Activated T-cell treated with anti-CD3 and anti-CD28 coated beads, Interleukin-2, amount 50 U/mL, for 72 hours (primary cell): ENCODE results near the gene ZSCAN26. TPM values are rescaled to one million over a fixed set of nuclear protein-coding genes. Genes with fewer than 3 reads are reported as not detected.
"Not testable (repeated sequence)": the region's sequence is repeated elsewhere in the genome, so short reads cannot be mapped to it uniquely, and the experiment has no call there.

ENCODE experiments used
- ATAC-seq, 2 donors: fragments of 150-1000 bp; cut with Tn5 transposase; replicated peaks in 1 of 2; 2 replicates each; pipeline ENCODE4 v1.10.0; 2021; ENCODE audit warnings: moderate library complexity in 2 of 2, mild to moderate bottlenecking in 1 of 2
- DNase-seq, 2 donors: peaks; one replicate each; pipeline ENCODE4 v3.0.0; 2021 to 2022; ENCODE audit warnings: mixed read lengths in 1 of 2
- H3K27ac Mint-ChIP-seq: one replicate; pipeline ENCODE4 v1.8.0; 2022; ENCODE audit warnings: mild to moderate bottlenecking, moderate library complexity, mixed read lengths
- H3K27me3 Mint-ChIP-seq: one replicate; pipeline ENCODE4 v1.8.0; 2022; ENCODE audit warnings: low read depth, mixed read lengths
- H3K36me3 Mint-ChIP-seq, 2 donors: one replicate each; pipeline ENCODE4 v1.8.0; 2022; ENCODE audit warnings: mixed read lengths in 2 of 2, mild to moderate bottlenecking in 1 of 2; ENCODE audit not compliant: insufficient read depth in 2 of 2
- H3K4me1 Mint-ChIP-seq: one replicate; pipeline ENCODE4 v1.8.0; 2022; ENCODE audit warnings: low read depth, mixed read lengths
- H3K4me3 Mint-ChIP-seq, 2 donors: one replicate each; pipeline ENCODE4 v1.8.0; 2022; ENCODE audit warnings: mild to moderate bottlenecking in 2 of 2, mixed read lengths in 2 of 2, moderate library complexity in 2 of 2
- H3K9me3 Mint-ChIP-seq, 2 donors: one replicate each; pipeline ENCODE4 v1.8.0; 2022; ENCODE audit warnings: mixed read lengths in 2 of 2
- total RNA-seq, 2 donors: library from RNA; stranded (reverse); gene quantifications; one replicate each; pipeline ENCODE4 v1.2.3, GENCODE V29; 2022

ZSCAN26 gene
- total RNA-seq, 2 donors from 2014 or later, result 10.1 to 10.7 TPM

DNA sequence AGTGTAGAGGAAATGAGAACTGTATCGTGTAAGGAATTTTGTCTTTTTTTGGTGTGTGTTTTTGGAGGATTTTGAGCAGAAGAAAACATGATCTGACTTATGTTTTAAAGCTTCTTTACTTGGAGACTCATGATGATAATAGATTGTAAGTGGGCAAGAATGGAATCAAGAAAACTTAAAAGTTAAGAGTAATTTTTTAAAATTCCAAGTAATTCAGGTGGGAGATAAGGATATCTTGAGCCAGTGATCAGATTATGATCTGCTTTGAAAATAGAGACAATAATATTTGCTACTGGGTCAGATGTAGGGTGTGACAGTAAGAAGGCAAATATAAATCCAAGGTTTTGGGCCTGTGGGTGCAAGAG is 734 bp downstream of the ZSCAN26 start:
- H3K36me3 Mint-ChIP-seq, result peaks cover 0 to 4% of the 10 kb centered on the region in 2 donors
- DNase-seq (no peak), ATAC-seq (no peak)
- H3K27ac Mint-ChIP-seq, result no peak overlapping the region
- peaks cover 29% of the 10 kb centered on the region for H3K4me1 Mint-ChIP-seq
- H3K9me3 Mint-ChIP-seq, result no peaks in the 10 kb centered on the region
- no peaks in the 10 kb centered on the region for H3K27me3 Mint-ChIP-seq
- H3K4me3 Mint-ChIP-seq, result no peak overlapping the region

DNA sequence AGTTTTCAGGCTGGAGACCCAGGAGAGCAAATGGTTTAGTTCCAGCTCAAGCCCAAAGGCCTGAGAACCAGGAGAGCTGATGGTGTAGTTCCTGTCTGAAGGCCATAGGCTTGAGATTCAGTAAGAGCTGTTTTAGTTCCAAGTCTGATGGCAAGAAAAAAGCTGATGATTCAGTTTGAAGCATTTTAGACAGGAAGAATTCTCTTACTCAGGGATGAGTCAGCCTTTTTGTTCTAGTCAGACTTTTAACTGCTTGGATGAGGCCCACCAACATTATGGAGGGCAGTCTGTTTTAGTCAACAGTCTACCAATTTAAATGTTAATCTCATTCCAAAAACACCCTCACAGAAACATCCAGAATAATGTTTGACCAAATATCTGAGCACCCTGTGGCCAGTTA is 2.5 kb downstream of the ZSCAN26 start:
- ATAC-seq (peak; percentile 36 to 65), DNase-seq (peak in 1 of 2 donors; percentile 10)
- peak overlapping the region; percentile 14 to 38 for H3K4me3 Mint-ChIP-seq
- H3K27me3 Mint-ChIP-seq, result no peaks in the 10 kb centered on the region
- no peaks in the 10 kb centered on the region for H3K9me3 Mint-ChIP-seq
- peak overlapping the region; percentile 38 for H3K27ac Mint-ChIP-seq
- H3K36me3 Mint-ChIP-seq, result peaks cover 4 to 5% of the 10 kb centered on the region in 2 donors
- H3K4me1 Mint-ChIP-seq, result peaks cover 33% of the 10 kb centered on the region

DNA sequence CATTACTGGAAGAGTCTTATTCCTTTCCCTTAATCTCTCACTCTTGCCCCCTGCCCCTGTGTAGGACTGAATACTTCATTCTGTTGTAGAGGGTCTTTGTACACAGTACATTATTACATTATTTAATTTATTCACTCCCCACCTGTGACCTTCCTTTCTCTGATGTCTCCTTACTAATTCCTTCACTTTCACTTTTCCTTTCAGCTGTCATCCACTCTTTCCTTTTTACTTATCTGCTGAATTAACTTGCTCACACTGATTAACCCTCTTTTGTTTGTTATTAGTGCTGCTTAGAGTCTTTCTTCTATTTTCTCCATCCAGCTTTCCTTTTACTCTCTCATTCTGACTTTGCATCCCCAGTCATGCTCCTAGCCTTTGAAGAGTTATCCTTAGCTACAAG is 7.9 kb downstream of the ZSCAN26 start:
- peaks cover 6 to 14% of the 10 kb centered on the region in 2 donors for H3K36me3 Mint-ChIP-seq

DNA sequence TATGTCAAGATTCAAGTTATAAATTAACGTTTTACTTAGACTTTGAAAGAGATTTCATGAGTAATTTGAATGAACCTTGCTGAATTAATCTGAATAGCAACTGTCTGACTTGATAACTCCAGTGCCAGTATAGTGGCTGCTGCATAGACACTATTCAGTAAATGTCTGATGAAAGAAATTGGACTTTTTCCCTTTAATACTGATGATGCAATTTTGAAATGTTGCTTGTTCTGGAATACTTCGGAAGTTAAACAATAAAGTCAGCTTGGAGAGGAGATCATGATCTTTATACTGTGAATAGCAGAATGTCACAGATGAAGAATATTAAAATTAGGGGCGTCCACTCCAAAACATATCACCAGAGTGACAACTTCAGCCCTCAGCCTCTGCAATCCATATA is 10.8 kb downstream of the ZSCAN26 start:
- Mint-ChIP-seq H3K36me3 (peaks cover 8 to 19% of the 10 kb centered on the region in 2 donors), H3K4me1 (peaks cover 22% of the 10 kb centered on the region), H3K9me3 (peaks cover 1 to 3% of the 10 kb centered on the region in 2 donors), H3K27ac (no peak overlapping the region), H3K27me3 (peaks cover 11% of the 10 kb centered on the region), H3K4me3 (no peak overlapping the region)
- no peak for DNase-seq
- no peak for ATAC-seq

More for the DNA sequence above, 7.9 kb downstream of the ZSCAN26 start:
- DNase-seq (no peak), ATAC-seq (no peak)
- peaks cover 25% of the 10 kb centered on the region for H3K4me1 Mint-ChIP-seq
- H3K27me3 Mint-ChIP-seq, result no peaks in the 10 kb centered on the region
- no peaks in the 10 kb centered on the region for H3K9me3 Mint-ChIP-seq
- H3K4me3 Mint-ChIP-seq, result no peak overlapping the region
- peak overlapping the region; percentile 24 for H3K27ac Mint-ChIP-seq

DNA sequence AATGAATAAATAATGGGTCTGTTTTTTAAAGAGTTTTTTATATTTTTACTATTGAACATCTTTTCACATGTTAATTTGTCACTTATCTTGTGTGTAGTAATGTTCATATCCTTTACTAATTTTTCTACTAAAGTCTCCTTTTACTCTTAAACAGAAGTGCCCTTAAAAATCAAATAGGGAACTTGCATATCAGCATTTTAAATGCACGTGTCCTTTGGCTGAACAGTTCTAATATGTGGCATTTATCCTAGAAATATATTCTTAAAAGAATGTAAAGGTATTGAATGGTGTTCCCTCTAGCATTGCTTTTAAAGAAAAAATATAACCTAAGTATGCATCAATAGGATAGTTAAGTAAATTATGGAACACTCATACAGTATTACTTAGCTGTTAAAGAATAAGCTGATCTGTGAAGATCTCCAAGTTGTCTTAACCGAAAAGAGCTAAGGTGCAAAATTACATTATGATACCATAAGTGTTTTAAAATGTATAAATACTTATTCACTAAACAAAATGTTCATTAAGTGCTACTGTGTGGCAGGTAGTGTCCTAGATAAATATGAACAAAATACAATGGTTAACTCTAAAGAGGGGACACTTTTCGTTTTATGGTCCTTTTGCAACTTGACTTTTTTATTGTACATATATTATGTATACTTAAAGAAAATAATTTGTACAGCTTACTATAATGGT is 13.8 kb downstream of the ZSCAN26 start:
- ATAC-seq, result no peak
- H3K27ac Mint-ChIP-seq, result no peak overlapping the region
- peak overlapping the region; percentile 83 to 87 for H3K4me3 Mint-ChIP-seq
- no peak for DNase-seq
- H3K36me3 Mint-ChIP-seq, result peaks cover 7 to 18% of the 10 kb centered on the region in 2 donors
- peaks cover 1 to 3% of the 10 kb centered on the region in 2 donors for H3K9me3 Mint-ChIP-seq
- peaks cover 11% of the 10 kb centered on the region for H3K4me1 Mint-ChIP-seq
- peaks cover 12% of the 10 kb centered on the region for H3K27me3 Mint-ChIP-seq

DNA sequence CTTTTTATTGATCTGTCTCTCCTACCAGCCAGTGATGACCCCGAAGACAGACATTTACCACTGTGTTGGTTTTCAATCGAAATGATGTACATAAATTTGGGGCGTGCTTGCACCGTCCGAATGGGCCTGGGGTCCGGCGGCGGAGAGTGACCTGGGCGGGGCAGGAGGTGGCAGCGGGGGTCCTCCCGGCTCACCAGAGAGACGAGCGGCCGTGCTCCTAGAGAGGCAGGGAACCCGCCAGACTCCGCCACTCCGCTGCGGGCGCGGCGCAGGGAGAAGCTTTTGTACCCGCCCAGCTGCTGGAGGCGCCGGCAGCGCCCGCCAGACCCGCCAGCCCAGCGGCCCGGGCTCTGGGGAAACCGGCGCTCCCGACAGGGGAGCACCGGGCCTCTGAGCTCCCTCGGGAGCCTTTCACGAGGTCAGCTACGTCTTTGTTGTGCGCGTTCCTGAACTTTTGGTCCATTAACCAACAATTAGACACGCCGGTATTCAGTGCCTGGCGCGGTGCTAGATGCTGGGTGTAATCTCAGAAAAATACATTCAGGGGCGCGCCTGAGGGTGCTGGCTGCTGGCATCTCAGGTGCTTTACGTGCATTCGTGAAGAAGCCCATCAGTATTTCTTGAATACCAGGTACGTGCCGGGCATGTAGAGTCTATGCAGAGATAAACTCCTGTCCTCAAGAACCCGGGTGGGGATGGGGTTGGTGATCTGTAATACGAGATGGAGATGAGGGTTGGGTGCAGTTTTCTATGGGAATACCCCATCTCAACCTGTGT is 14.5 kb downstream of the ZSCAN26 start, which contains the start of gene PGBD1:
PGBD1 (plus strand) TSS at position 285 of the 777 bp plus-strand sequence. CDS start 2,242 bp downstream, outside the sequence.
- Mint-ChIP-seq H3K4me1 (peaks cover 11% of the 10 kb centered on the region), H3K27ac (no peak within 1 kb of the TSS), H3K4me3 (peak within 1 kb of the TSS; percentile 83 to 87), H3K27me3 (peaks cover 12% of the 10 kb centered on the region), H3K9me3 (peaks cover 1 to 3% of the 10 kb centered on the region in 2 donors), H3K36me3 (peaks cover 7 to 11% of the 10 kb centered on the region in 2 donors)
- DNase-seq (peak; percentile 76 to 79), ATAC-seq (peak; percentile 95 to 98)

DNA sequence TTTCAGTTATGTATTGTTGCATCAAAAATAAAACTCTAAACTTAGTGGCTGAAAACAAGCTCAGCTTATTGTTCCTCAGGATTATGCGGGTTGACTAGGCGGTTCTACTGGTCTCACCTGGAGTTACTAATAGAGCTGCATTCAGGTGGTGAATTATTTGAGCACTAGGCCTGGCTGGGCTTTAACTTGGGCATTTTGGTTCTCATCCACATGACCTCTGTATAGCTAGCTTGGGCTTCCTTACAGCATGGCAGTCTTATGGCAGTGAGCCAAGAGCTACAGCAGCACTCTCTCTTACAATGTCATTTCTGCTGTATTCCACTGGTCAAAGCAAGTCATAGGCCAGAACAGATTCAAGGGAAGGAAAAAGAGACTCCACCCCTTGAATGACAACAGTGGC is 16.0 kb downstream of the ZSCAN26 start:
- no peak for DNase-seq
- Mint-ChIP-seq H3K27ac (no peak overlapping the region), H3K9me3 (peaks cover 1 to 3% of the 10 kb centered on the region in 2 donors), H3K4me3 (peak overlapping the region in 1 of 2 donors; percentile 87), H3K36me3 (peaks cover 7 to 11% of the 10 kb centered on the region in 2 donors), H3K4me1 (peaks cover 11% of the 10 kb centered on the region), H3K27me3 (peaks cover 12% of the 10 kb centered on the region)
- no peak for ATAC-seq

DNA sequence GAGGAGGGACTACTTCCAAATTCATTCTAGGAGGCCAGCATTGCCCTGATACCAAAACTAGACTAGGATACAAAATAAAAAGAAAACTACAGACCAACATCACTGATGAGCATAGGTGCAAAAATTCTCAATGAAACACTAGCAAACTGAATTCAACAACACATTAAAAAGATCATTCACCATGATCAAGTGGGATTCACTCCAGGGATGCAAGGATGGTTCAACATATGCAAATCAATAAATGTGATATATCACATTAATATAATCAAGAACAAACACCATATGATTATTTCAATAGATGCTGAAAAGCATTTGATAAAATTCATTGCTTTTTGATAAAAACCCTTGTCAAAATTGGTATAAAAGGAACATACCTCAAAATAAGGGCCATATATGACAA is 24.6 kb downstream of the ZSCAN26 start:
- Mint-ChIP-seq H3K9me3 (no peaks in the 10 kb centered on the region), H3K4me1 (no peaks in the 10 kb centered on the region), H3K4me3 (no peak overlapping the region), H3K27me3 (no peaks in the 10 kb centered on the region), H3K27ac (no peak overlapping the region), H3K36me3 (peaks cover 1 to 7% of the 10 kb centered on the region in 2 donors)
- no peak for DNase-seq
- no peak for ATAC-seq

DNA sequence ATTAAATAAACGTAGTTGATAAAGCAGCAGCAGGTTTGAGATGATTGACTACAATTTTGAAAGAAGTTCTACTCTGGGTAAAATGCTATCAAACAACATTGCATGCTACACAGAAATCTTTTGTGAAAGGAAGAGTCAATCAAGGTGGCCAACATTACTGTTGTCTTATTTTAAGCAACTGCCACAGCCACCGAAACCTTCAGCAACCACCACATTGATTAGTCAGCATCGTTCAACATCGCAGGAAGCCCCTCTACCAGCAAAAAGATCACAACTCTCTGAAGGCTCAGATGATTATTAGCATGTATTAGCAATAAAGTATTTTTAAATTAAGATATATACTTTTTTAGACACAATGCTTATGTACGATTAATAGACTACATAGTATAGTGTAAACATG is 28.4 kb downstream of the ZSCAN26 start:
- no peak for DNase-seq
- H3K27ac Mint-ChIP-seq, result no peak overlapping the region

DNA sequence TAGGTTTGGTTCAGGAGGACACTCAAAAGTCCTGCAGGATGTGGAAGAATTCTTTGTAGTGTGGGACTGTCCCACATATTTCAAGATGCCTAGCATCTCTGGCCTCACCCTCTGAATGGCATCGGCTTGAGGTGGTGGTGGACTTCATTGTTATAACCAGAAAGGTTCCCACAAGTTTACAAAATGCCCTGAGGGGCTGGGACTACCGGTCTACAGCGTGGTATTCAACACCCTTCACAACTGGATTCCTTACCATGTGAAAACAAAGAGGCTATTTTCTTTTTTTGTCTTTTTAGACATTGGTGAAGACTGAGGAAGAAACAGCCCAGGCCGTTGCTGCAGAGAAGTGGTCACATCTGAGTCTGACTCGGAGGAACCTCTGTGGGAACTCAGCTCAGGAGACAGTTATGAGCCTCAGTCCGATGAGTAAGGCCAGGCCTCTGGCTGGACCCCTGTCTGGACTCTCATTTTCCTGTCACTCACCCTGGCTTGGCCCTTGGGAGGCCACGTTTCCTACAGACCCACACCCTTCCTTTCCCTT is 29.6 kb downstream of the ZSCAN26 start:
- peaks cover 6% of the 10 kb centered on the region for H3K27me3 Mint-ChIP-seq
- no peaks in the 10 kb centered on the region for H3K9me3 Mint-ChIP-seq
- ATAC-seq (no peak), DNase-seq (no peak)
- H3K4me1 Mint-ChIP-seq, result no peaks in the 10 kb centered on the region
- no peak overlapping the region for H3K27ac Mint-ChIP-seq
- H3K36me3 Mint-ChIP-seq, result peaks cover 2 to 3% of the 10 kb centered on the region in 2 donors
- no peak overlapping the region for H3K4me3 Mint-ChIP-seq

More for the DNA sequence above, 28.4 kb downstream of the ZSCAN26 start:
- Mint-ChIP-seq H3K9me3 (no peaks in the 10 kb centered on the region), H3K4me3 (no peak overlapping the region), H3K4me1 (no peaks in the 10 kb centered on the region), H3K27me3 (peaks cover 6% of the 10 kb centered on the region), H3K36me3 (peaks cover 2 to 3% of the 10 kb centered on the region in 2 donors)
- no peak for ATAC-seq

DNA sequence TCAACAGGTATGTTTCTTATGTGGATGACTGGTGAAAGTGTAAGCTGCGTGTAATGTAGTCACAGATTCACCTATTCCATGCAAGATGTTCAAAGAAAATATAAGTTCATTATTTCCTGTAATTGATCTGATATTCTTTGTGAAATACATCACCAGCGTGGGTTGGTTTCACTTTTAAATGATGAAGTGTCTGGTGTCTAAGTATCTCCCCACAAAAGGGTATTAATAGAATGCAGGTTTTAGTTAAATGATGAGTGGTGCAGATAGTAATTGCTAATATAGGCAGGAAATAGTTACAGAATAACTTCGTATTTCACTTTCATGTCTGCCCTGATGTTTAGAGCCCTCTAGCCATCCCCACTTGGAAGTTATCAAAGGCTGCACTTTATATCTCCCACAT is 36.6 kb downstream of the ZSCAN26 start:
- peaks cover 18% of the 10 kb centered on the region for H3K4me1 Mint-ChIP-seq
- no peaks in the 10 kb centered on the region for H3K27me3 Mint-ChIP-seq
- H3K27ac Mint-ChIP-seq, result peak overlapping the region; percentile 41
- peak overlapping the region in 1 of 2 donors; percentile 67 for H3K4me3 Mint-ChIP-seq
- peaks cover 3% of the 10 kb centered on the region in 2 donors for H3K36me3 Mint-ChIP-seq
- peaks cover 0 to 5% of the 10 kb centered on the region in 2 donors for H3K9me3 Mint-ChIP-seq
- DNase-seq, result no peak
- ATAC-seq, result peak in 1 of 2 donors; percentile 31

DNA sequence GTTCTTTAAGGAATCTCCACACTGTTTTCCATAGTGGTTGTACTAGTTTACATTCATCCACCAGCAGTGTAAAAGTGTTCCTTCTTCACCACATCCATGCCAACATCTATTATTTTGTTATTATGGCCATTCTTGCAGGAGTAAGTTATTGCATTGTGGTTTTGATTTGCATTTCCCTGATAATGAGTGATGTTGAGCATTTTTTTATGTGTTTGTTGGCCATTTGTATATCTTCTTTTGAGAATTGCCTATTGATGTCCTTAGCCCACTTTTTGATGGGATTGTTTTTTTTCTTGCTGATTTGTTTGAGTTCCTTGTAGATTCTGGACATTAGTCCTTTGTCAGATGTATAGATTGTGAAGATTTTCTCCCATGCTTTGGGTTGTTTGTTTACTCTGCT is 39.4 kb downstream of the ZSCAN26 start:
- Mint-ChIP-seq H3K27me3 (peaks cover 14% of the 10 kb centered on the region), H3K4me1 (peaks cover 18% of the 10 kb centered on the region)
- H3K4me3 Mint-ChIP-seq, H3K9me3 Mint-ChIP-seq, DNase-seq, ATAC-seq, H3K27ac Mint-ChIP-seq, H3K36me3 Mint-ChIP-seq: not testable (repeated sequence)
